Stimulated activated CD4-positive, alpha-beta T cell treated with anti-CD3 and anti-CD28 coated beads, Interleukin-1b, Interleukin-23, amount 100 ng/mL, for 24 hours (primary cell): Measurements from ENCODE around the gene SCGB1C1.
"Not testable (repeated sequence)": the region's sequence is repeated elsewhere in the genome, so short reads cannot be mapped to it uniquely, and the experiment has no call there.

Experiments used
- DNase-seq, 4 experiments: peaks; one replicate each; pipeline ENCODE4 v3.0.0-alpha.2; 2020; ENCODE audit warnings: low read depth in 4 of 4, low spot score in 1 of 4

Gene SCGB1C1

DNA sequence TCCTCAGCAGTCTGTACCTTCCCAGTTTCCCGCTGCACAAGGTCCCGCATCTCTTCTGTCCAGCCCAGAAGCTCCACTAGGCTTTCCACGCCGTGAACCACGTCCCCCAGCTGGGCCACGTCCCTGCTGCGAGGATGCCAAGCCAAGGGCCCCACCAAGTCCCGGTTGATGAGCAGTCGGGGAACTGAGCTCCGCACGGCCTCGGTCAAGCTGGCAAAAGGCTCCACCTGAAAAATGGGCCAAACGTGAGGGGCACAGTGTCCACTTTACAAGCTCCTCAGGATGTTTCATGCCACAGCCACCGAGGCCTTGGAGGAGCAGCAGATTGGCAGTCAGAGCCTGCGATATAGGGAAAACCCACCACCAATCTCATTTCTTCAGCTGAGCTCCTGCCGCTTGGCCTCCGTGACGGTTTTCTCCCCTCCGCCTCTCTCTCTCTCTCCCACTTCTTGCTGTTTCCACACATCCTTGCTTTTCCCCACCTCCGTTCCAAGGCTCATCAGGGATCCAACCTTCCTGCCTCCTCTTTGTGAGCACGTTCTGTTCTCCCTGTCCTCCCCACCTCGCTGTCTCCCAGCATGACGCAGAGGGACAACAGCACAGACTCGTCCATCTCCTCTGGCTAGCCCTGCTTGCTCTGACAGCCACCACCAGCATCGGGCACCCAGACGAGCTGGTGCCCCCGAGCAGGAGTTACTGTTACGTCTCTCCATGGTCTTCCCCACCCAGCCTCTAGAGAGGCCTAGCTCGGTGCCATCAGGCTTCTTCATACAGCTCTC lies 26.1 kb downstream of the SCGB1C1 start:
- no peak for DNase-seq

DNA sequence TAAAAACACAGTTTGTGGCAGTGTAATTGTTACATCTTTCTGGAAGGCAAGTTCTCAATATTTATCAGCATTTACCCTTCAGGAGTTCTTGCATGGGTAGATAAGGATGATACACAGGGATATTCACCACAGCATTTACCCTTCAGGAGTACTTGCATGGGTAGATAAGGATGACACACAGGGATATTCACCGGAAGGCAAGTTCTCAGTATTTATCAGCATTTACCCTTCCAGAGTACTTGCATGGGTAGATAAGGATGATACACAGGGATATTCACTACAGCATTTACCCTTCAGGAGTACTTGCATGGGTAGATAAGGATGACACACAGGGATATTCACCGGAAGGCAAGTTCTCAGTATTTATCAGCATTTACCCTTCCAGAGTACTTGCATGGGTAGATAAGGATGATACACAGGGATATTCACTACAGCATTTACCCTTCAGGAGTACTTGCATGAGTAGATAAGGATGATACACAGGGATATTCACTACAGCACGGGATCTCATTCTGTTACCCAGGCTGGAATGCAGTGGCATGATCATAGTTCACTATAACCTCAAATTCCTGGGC lies 27.9 kb downstream of the SCGB1C1 start:
- DNase-seq: not testable (repeated sequence)

DNA sequence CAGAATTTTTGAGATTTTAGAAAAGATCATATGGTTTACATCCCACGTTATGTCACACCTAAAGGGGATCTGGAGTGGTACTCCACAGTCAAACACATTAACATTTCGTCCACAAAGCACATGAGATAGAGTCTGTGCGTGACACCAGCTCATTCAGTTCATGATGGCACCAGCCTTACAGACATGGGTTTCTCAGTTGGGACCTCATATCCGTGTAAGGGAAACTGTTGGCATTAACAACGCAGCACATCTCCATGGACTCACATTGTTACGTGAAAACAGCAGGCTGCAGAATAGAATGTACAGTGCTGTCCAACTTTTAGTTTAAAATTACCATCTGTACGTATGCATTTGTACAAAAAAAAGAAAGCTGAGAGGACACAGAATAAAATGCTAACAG lies 28.7 kb downstream of the SCGB1C1 start:
- no peak for DNase-seq

DNA sequence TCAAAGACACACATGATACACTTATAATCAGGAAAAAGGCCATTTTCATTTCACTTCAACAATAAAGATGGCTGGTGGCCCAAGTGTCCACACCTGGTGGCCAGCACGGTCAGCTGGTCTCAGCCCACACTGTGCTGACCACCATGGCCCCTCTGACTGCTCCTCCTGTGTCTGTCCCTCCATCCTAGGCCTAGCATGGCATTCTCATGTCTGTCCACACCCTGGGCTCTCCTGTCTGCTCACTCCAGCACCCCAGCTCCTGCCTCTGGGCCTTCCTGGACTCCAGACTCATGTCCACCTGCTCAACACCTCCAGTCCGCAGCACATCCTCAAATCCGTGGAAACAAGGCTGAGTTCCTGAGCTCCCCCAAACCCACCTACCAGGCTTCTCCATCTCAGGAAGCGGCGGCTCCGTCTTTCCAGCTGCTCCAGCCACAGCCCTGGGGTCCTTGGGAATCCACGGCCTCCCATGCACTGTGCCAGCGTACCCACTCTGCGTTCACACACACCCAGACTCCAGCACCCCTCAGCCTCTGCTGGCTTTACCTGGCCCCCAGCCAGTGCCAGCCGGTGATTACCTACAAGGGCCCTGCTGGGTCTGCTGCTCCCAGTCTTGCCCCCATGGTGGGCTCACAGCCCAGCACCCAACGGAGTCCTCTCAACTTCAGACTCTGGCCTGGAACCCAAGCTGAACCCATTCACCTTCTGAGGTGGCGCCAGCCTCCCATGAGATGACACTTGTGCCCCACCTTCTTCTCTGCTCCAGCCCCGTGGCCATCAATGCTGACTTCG lies 29.3 kb downstream of the SCGB1C1 start:
- DNase-seq: no peak

DNA sequence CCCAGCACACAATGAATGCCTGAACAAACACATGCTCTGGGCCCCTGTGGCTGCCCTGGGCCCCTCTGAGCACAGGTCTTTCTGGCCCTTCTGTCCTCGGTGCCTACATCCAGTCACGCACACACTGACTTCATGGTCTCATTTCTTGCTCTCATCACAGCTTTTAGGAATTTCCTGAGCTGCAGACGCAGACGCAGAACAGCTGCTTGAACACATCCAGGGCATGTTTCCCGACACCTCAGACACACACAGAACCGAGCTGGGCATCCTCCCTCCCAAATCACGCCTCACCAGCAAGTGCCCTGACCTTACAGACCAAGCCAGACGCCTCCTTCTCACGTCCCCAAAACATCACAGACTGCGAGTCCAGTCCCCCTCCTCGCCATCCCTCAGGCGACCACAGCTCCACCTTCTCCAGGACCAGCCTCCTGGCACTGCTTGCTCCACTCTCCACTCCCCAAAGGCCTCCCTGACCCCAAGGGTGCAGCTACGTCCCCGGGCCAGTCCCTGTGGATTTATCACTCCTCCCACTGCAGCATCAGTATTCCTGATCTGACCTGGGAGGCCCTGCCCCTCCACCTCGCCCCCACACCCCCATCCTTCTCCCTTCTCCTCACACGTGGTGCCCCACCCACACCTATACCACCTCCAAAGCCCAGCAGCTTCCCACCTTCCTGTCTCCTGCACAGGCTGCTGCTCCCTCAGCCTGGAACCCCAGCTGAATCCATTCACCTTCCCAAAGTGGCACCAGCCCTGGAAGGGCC lies 30.3 kb downstream of the SCGB1C1 start:
- DNase-seq: no peak

DNA sequence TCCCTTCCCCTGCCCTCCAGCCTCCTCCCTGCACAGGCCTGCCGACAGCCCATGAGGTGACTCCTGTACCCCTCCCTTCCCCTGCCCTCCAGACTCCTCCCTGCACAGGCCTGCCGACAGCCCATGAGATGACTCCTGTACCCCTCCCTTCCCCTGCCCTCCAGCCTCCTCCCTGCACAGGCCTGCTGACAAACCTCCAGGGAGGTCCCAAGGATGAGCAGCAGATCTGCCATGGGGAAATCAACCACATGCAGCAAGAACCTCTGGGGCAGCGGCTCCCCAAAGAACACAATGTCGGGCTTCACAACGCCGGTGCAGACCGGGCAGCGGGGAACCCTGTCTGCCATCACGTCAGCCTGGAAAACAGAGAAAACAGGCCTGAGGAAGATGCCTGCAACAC lies 31.0 kb downstream of the SCGB1C1 start:
- DNase-seq: no peak

DNA sequence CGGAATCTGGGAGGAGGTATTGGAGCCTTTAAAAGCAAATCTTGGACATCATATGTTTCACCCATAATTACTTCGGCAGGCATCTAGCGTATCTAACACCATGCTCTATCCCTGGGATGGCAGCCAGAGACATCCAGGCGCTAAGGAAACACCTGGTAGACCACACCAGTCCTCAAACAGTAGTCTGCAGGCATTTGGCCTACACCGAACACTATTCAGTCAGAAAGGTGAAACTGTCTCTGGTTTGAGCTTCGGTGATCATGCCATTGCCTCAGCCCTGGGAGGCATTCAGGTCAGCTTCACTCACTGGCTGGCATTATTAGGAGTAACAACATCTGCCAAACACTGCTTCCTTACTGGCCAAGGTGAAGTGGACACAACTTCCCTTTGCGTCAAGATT lies 31.5 kb downstream of the SCGB1C1 start:
- no peak for DNase-seq

DNA sequence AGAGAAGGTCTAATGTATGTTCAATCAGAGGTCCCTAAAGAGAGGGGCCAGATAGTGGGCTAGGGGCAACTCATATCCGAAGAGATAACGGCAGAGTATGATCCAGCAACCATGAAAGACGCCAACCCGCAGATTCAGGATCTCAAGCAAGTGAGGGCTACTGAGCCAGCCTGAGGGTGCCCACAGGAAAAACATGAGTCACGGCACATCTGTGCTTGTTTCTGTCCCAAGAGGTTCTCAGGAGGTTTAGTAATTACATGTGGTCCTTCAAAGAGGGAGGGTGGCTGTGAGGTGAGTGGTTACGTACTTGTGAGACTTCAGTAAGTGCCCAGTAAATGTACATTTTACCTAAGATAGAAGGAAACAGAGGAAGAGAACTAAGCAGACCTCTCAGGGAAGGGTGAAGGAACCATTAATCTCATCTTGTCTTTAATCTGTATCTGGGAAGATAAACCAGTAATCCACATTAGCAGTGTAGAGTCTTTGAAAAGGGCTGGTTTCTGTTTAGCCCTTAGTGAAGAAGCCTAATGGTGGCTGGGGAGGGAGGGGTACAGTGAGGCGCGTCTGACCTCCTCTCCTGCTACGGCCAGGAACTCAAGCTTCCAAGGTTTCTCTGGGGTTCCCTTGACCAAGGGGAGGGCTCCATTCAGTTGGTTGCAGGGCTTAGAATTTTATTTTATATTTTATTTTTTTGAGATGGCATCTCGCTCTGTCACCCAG lies 33.0 kb downstream of the SCGB1C1 start:
- no peak for DNase-seq

DNA sequence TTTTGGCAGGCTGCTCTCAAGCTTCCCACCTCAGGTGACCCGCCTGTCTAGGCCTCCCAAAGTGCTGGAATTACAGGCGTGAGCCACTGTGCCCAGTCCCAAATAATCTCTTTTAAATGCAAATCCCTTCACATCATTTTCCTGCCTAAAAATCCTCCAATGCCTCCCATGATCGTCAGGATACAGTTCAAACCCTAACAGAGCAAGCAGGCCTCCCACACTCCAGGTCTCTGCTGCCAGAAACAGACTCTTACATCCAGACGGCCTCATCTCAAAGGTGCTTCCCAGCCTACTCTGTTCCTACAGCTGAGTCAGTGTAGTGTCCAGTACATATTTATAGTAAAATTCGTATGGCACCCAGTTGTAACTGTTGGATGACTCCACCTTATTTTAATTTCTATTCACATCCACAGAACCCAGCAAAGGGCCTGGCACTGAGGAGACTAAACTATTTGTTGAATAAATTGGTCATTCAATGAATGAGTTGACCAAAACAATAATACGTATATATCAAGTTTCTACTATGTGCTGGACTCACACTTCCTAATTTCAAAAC lies 35.0 kb downstream of the SCGB1C1 start:
- no peak for DNase-seq

DNA sequence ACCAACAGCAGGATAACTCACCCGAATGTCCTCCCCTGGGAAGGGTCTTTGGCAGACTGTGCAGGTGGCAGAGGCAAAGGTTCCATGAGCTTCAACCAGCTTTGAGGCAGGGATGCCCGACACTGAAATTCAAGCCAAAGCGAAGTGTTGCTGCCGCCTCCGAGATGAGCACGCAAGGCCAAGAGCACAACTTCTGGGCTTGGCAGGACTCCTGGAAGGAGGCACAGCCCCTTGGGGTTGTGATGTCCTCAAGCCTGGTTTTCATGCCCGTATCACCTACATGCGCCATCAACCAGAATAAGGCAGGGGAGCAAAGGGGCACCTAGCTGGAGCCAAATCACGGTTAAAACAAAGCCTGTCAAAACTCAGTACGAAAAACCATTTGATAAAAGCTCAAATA lies 37.6 kb downstream of the SCGB1C1 start:
- no peak for DNase-seq

DNA sequence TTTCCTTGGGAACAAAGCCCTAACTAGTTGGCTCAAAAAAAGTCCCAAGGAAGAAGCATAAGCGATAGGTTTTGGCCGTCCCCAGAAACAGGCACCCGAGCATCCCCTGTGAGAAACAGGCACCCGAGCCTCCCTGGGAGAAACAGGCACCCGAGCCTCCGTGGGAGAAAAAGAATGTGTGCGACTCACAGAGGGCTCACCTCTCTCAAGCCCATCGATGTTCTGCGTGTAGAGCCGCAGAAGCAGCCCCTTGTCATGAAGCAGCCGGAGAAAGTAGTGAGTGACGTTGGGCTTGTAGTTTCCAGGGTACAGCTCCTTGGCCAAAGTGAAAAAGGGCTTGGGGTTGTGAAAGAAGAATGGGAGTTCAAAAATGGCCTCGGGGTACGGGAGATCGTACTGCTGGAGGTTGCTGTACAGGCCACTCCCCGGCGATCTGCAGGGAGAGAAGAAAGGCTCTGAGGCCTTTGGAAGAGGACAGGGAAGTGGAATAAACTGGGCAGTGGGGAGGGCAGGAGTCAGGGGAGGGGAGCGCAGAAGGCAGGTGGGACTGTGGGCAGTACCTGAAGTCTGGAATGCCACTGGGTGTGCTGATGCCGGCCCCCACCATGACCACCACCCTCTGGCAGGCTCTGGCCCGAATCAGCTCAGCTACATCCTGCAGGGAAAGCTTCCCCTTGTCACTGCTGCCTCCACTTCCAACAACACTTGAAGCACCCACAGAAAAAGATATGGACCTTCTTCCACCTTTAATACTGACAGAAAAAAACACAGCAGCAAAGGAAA lies 40.1 kb downstream of the SCGB1C1 start:
- no peak for DNase-seq

DNA sequence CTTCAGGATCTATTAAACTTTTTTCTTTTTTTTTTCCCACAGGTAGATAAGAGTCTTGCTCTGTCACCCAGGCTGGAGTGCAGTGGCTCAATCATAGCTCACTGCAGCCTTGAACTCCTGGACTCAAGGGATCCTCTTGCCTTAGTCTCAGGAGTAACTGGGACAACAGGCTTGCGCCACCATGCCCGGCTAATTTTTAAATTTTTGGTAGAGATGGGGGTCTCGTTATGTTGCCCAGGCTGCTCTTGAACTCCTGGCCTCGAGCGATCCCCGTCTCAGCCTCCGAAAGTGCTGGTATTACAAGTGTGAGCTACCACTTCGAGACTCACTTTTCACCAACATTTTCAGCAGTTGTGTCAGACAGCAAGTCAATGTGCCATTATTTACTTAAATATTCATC lies 42.3 kb downstream of the SCGB1C1 start:
- DNase-seq: no peak

DNA sequence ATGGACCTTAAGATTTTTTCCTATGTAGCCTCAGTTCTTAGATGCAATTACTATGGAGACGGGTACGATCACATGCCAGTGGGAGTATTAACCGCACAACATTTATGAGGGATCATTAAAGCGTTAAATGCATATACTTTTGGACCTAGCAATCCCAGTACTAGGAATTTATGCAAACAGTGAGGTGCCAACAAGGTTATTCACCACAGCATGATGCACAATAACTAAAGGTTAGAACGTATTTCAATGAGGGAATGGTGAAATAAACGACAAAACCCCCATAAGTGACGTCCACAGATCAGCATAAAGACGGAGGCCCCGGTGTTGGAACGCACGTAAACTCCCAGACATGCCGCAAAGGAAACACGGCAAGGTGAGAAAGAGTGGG lies 42.7 kb downstream of the SCGB1C1 start:
- DNase-seq: peak in 2 of 4 experiments; percentile 39 to 72

DNA sequence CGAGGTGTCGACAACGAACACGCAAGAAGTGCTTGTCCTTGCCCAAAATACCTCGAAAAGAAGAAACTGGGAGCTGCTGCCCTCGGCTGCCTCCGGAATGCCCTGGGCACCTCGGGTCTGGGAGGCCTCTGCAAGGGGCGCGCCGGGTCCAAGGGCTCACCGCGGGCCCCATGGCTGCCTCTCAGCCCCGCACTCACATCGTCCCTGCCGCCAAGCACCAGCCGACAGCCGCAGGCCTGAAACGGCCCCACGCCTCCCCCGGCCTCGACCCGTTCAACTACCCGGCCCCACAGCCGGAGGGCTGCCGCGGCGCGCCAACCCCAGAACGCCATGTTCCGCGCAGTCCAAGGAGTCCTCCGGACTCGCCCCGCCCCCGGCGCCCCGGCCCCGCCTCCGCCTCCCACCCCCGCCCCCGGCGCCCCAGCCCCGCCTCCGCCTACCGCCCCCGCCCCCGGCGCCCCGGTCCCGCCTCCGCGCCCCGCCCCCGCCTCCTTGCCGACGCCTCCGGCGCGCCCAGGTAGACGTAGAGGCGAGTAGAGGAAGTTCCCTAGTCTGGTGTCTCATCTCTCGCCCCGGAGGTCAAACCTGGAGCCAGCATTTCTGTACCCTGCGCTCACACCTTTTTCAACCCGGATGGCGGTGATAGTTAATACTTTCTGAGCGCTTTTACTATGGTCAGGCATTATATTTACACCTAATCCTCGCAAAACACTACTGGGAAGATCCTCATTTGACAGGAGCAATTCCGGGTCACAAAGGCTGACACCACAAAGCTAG lies 43.3 kb downstream of the SCGB1C1 start, which contains the start of gene SIRT3:
Gene SIRT3 (minus strand): TSS at position 346 of the 777 bp plus-strand sequence. CDS start 14 bp downstream, at position 332.
- DNase-seq: peak; percentile 42 to 74 (median 55)

DNA sequence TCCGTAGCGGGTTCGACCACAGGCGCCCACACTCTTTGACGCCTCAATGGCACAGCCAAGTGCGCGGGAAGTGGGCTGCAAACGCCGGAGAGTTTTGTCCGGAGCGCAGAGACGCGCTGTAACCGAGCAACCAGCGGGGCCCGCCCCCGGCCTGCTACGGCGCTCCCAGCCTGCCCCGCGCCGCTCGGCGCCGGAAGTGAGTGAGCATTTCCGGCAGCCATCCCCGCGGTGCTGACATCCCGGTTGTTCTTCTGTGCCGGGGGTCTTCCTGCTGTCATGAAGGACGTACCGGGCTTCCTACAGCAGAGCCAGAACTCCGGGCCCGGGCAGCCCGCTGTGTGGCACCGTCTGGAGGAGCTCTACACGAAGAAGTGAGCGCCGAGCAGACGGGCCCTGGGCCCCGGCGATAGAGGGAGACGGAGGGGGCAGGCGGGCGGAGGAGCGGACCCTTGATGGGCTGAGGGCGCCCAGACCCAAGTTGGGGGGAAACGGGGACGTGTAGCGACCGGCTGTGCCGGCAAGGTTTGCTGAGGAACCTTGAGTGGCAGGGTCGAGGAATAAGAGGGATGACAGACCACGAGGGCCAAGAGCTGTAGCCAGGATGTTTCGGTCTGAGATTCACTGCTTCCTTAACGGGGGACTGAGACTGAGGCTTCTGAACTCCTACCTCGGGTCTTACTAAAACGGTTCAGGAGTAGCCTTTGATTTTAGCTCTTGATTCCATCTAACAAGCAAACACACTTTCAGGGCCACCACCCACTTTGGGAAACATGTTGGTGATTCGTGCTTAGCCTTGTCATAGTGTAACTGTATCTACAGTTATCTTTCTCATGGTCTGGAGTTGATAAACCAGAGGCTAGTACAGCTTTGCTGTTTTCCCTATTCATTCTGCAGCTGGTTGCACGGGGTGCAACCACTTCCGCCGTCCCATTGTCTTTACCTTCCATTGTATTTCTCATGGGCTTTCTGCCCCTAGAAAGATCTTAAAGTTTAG lies 44.2 kb downstream of the SCGB1C1 start, which contains the start of gene PSMD13:
Gene PSMD13 (plus strand): TSS at position 203 of the 994 bp plus-strand sequence. CDS start 74 bp downstream, at position 277.
- peak; percentile 73 to 90 (median 86) for DNase-seq

DNA sequence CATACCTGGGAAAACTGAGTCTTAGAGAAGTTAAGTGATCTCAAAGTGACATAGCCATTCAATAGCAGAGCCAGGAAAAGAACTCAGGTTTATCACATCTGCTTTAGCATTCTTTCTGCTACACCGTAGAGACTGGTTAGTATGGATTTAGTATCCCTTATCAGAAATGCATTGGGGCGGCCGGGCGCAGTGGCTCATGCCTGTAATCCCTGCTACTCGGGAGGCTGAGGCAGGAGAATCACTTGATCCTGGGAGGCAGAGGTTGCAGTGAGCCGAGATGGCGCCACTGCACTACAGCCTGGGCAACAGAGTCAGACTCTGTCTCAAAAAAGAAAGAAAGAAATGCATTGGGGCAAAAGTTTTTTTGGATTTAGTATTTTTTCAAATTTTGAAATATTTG lies 45.5 kb downstream of the SCGB1C1 start:
- DNase-seq: not testable (repeated sequence)

DNA sequence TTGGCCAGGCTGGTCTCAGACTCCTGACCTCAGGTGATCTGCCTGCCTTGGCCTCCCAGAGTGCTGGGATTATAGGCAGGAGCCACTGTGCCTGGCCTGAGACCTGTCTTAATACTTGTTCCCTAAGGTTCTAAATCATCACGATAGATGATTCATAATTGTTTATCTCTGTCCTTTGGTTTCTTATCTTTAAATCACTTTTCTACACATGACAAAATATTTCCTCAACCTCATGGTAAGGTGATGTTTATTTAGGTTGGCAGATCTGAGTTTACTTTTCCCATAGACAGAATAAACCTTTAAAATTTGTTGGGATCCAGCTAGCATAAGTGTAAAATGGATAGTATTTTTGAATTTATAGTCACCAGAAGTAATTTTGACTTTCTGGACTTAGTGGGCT lies 47.4 kb downstream of the SCGB1C1 start:
- no peak for DNase-seq
